Breast epithelium (tissue), 4 donors: ENCODE measurements around the gene FARP2. TPM values are rescaled to one million over a fixed set of nuclear protein-coding genes. Genes with fewer than 3 reads are reported as not detected.

ENCODE experiments used
- DNase-seq, 2 donors: peaks; one replicate each; pipeline ENCODE4 v3.0.0-alpha.2; 2019; ENCODE audit warnings: low spot score in 2 of 2
- H3K27ac ChIP-seq, 2 donors: fragments of 200-600 bp; sonication (generic) in 1 of 2; one replicate each; pipeline ENCODE4 v1.5.1; 2016 to 2019; ENCODE audit warnings: mild to moderate bottlenecking in 1 of 2
- H3K27me3 ChIP-seq, 2 donors: fragments of 200-600 bp; sonication (generic) in 1 of 2; one replicate each; pipeline versions ENCODE4 v1.5.1 to v1.6.0; 2017 to 2019; ENCODE audit warnings: control low read depth in 1 of 2, mild to moderate bottlenecking in 1 of 2
- H3K36me3 ChIP-seq: fragments of 200-600 bp; one replicate; pipeline ENCODE4 v1.5.1; 2019
- H3K4me1 ChIP-seq, 2 donors: fragments of 200-600 bp; sonication (generic); one replicate each; pipeline ENCODE4 v1.5.1; 2016 to 2019; ENCODE audit warnings: control low read depth in 1 of 2
- H3K4me3 ChIP-seq, 3 donors: fragments of 200-600 bp; sonication (generic); 1 replicate in 2 of 3; 2 replicates in 1 of 3; pipeline ENCODE4 v1.5.1; 2016 to 2019; ENCODE audit warnings: mild to moderate bottlenecking in 3 of 3, moderate library complexity in 2 of 3
- H3K9me3 ChIP-seq, 2 donors: fragments of 200-600 bp; sonication (generic) in 1 of 2; one replicate each; pipeline ENCODE4 v1.5.1; 2016 to 2019; ENCODE audit warnings: control low read depth in 1 of 2
- POLR2A ChIP-seq: fragments of 450-650 bp; IDR thresholded peaks from one replicate; pipeline ENCODE4 v1.6.1; 2016; ENCODE audit warnings: antibody characterized with exemption, mild to moderate bottlenecking, moderate library complexity
- POLR2AphosphoS5 ChIP-seq, 3 donors: sonication (generic); formaldehyde crosslinking; IDR thresholded peaks; one replicate each; pipeline ENCODE4 v1.6.1; 2017; ENCODE audit warnings: antibody characterized with exemption in 3 of 3
- intact Hi-C: fragments of 100-400 bp; cut with DNase I; formaldehyde crosslinking; loops from one replicate; pipeline ENCODE4 v1.15.1; 2023; ENCODE audit warnings: low total_unique reads
- total RNA-seq, 3 donors: library from RNA; depleted of rRNA; stranded (reverse); fragments of >200 nt; gene quantifications; one replicate each; pipeline ENCODE4 v1.1.0, GENCODE V29; 2016
- TF ChIP-seq, protein P1 (sequence below), 3 donors: fragments of 450-650 bp; IDR thresholded peaks; one replicate each; pipeline ENCODE4 v1.5.1; 2016 to 2017; ENCODE audit warnings: antibody characterized with exemption in 3 of 3, mild to moderate bottlenecking in 3 of 3, moderate library complexity in 3 of 3

FARP2 gene
- total RNA-seq, 3 donors from 2014 or later, result 34.4 to 43.3 (median 40.3) TPM

DNA sequence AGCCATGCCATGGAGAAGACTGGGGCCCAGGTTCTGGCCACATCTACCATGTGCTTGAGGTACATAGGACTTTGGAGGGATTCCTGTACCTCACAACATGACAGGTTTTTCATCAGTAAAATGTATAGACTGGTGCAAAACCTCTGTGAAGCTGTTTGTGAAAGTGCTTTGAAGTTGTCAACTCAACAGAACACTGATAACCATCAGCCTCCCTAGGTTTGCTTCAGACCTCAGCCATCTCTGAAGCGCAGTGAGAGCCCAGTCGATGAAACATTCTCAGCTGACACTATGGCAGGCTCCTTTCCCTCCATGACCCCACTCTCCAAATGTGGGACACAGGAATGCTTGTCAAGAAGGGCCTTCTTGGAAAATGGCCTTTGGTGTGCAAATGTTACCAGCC is 113.7 kb downstream of the FARP2 start:
- Histone ChIP-seq H3K27me3 (no peaks in the 10 kb centered on the region), H3K4me3 (no peak overlapping the region), H3K4me1 (no peaks in the 10 kb centered on the region), H3K27ac (no peak overlapping the region), H3K9me3 (no peaks in the 10 kb centered on the region), H3K36me3 (no peaks in the 10 kb centered on the region)
- no peak for TF ChIP-seq POLR2A
- TF ChIP-seq, protein P1, sequence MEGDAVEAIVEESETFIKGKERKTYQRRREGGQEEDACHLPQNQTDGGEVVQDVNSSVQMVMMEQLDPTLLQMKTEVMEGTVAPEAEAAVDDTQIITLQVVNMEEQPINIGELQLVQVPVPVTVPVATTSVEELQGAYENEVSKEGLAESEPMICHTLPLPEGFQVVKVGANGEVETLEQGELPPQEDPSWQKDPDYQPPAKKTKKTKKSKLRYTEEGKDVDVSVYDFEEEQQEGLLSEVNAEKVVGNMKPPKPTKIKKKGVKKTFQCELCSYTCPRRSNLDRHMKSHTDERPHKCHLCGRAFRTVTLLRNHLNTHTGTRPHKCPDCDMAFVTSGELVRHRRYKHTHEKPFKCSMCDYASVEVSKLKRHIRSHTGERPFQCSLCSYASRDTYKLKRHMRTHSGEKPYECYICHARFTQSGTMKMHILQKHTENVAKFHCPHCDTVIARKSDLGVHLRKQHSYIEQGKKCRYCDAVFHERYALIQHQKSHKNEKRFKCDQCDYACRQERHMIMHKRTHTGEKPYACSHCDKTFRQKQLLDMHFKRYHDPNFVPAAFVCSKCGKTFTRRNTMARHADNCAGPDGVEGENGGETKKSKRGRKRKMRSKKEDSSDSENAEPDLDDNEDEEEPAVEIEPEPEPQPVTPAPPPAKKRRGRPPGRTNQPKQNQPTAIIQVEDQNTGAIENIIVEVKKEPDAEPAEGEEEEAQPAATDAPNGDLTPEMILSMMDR (IDR thresholded peaks at IDR 0.05), result no peak
- no peak for TF ChIP-seq POLR2AphosphoS5 (IDR thresholded peaks at IDR 0.05)
- intact Hi-C loops, result no loop called here
- DNase-seq, result no peak

DNA sequence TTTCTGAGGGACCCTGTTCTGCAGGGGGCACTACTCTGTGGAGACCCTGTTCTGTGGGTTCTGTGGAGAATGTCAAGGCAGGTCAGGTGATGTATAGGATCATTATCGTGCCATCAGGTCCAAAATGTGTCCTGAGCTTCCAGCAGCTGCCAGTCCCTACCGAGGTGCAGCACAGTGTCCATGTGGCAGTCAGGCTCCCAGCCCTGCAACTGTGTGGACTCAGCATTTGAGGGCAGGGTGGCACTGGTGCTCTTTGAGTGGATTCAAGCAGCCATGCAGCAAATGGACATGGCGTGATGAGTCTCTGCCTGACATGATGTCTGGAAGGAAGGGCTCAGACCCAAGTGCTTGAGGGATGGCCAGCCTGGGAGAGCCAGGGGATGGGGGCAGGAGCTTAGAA is 117.3 kb downstream of the FARP2 start:
- TF ChIP-seq POLR2AphosphoS5 (IDR thresholded peaks at IDR 0.05), result no peak
- TF ChIP-seq POLR2A, result no peak
- TF ChIP-seq, protein P1 (IDR thresholded peaks at IDR 0.05), result no peak
- no peaks in the 10 kb centered on the region for H3K4me1 ChIP-seq
- H3K36me3 ChIP-seq, result no peaks in the 10 kb centered on the region
- no peak overlapping the region for H3K4me3 ChIP-seq
- no peak overlapping the region for H3K27ac ChIP-seq
- DNase-seq, result no peak
- H3K27me3 ChIP-seq, result no peaks in the 10 kb centered on the region
- intact Hi-C loops, result no loop called here
- no peaks in the 10 kb centered on the region for H3K9me3 ChIP-seq

DNA sequence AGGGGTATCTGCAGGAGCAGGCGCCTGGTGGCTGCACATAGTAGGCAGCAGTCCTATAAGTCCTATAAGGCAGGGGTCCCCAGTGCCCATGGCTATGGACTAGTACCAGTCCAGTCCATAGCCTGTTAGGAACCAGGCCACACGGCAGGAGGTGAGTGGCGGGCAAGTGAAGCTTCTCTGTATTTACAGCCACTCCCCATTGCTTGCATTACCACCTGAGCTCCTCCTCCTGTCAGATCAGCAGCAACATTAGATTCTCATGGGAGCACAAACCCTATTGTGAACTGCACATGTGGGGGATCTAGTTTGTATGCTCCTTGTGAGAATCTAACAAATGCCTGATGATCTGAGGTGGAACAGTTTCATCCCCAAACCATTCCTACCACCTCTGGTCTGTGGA is 119.2 kb downstream of the FARP2 start:
- Histone ChIP-seq H3K27me3 (no peaks in the 10 kb centered on the region), H3K4me3 (no peak overlapping the region), H3K27ac (no peak overlapping the region), H3K36me3 (no peaks in the 10 kb centered on the region), H3K4me1 (no peaks in the 10 kb centered on the region), H3K9me3 (no peaks in the 10 kb centered on the region)
- TF ChIP-seq POLR2AphosphoS5 (IDR thresholded peaks at IDR 0.05), result no peak
- TF ChIP-seq POLR2A, result no peak
- TF ChIP-seq, protein P1 (IDR thresholded peaks at IDR 0.05), result no peak
- no peak for DNase-seq
- intact Hi-C loops, result no loop called here

- Histone ChIP-seq H3K27me3 (no peaks in the 10 kb centered on the region), H3K9me3 (no peaks in the 10 kb centered on the region), H3K4me1 (no peaks in the 10 kb centered on the region), H3K27ac (no peak overlapping the region), H3K36me3 (no peaks in the 10 kb centered on the region), H3K4me3 (no peak overlapping the region)
- DNase-seq, result no peak
- TF ChIP-seq, protein P1 (IDR thresholded peaks at IDR 0.05), result no peak
- TF ChIP-seq POLR2A (no peak), POLR2AphosphoS5 (IDR thresholded peaks at IDR 0.05) (no peak)
- intact Hi-C loops, result no loop called here
Measured at GRCh38 chr2:241478166-241478565, 122.1 kb downstream of the FARP2 start.

DNA sequence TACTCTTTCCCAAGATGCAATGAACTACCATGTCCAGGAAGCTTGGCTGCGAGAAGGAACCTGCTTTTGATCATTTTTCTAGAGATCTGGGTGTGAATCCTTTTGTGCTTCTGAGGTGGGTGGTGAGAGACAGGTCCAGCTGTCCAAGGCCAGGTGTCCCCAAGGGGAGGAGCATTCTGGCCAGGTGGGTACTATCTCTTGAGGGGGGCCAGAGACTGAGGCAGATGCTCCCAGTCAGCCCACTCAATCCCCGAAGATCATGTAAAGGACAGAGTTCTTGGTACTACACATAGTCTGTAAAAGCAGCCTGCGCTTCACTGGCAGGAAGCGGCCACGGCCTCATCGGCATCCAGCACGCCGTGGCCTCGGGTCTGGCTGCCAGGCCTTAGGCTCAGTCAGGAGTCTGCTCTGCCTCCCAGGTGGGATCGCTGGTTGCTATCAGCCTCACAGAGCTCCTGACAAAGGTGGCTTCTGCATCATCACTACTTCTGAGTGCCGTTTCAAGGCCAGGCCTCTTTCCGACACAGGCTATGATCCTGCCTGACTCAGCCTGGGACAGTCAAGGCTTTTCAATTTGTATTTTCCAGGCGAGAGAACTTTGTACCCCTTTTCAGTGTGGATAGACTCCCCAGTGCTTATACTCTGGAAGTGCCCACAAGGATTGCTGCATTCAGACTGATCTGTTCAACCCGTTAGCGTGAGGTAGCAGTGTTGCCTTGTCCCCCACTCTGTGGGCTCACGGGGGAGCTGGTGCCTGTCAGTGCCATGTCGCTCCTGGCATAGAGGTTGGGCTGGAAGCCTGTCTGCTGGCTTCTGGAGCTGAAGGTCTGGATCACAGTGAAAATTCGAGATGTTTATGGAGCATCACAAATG is 123.2 kb downstream of the FARP2 start:
- DNase-seq, result no peak
- Histone ChIP-seq H3K27me3 (no peaks in the 10 kb centered on the region), H3K36me3 (no peaks in the 10 kb centered on the region), H3K9me3 (no peaks in the 10 kb centered on the region), H3K27ac (no peak overlapping the region), H3K4me3 (no peak overlapping the region), H3K4me1 (no peaks in the 10 kb centered on the region)
- intact Hi-C loops, result no loop called here
- TF ChIP-seq POLR2A (no peak), POLR2AphosphoS5 (IDR thresholded peaks at IDR 0.05) (no peak)
- TF ChIP-seq, protein P1 (IDR thresholded peaks at IDR 0.05), result no peak
